MCF 10A (cell line): Measurements from ENCODE around the gene ANKRD36B. TPM values are rescaled to one million over a fixed set of nuclear protein-coding genes. Genes with fewer than 3 reads are reported as not detected.
"Not testable (repeated sequence)": the region's sequence is repeated elsewhere in the genome, so short reads cannot be mapped to it uniquely, and the experiment has no call there.

Experiments
- BruUV-seq: library from RNA; stranded (reverse); fragments of 400-500 nt; replicated peaks from 2 replicates; lab custom pipeline; 2021; lab: Mats Ljungman, UMichigan
- CTCF ChIA-PET: fragments of 300-600 bp; sonication (Branson Sonifier 250); formaldehyde crosslinking; extraction: SDS; loops from one replicate; lab custom pipeline; 2021; ENCODE audit warnings: antibody characterized with exemption, inconsistent platforms; lab: Yijun Ruan, JAX
- POLR2A ChIA-PET: fragments of 300-600, 350-650 bp; sonication (Branson Sonifier 250); formaldehyde crosslinking; extraction: SDS; loops from one replicate; lab custom pipeline; 2020; ENCODE audit warnings: antibody characterized with exemption, inconsistent platforms; lab: Yijun Ruan, JAX
- DNase-seq: peaks from one replicate; pipeline ENCODE4 v3.0.0-alpha.2; 2018; ENCODE audit not compliant: unreplicated experiment
- H3K27ac Mint-ChIP-seq: one replicate; pipeline ENCODE4 v1.8.0; 2022; ENCODE audit warnings: mild to moderate bottlenecking, low read depth, mixed read lengths; ENCODE audit not compliant: unreplicated experiment
- H3K27me3 Mint-ChIP-seq: one replicate; pipeline ENCODE4 v1.8.0; 2022; ENCODE audit warnings: mixed read lengths; ENCODE audit not compliant: insufficient read depth, unreplicated experiment
- H3K36me3 Mint-ChIP-seq: one replicate; pipeline ENCODE4 v1.8.0; 2022; ENCODE audit warnings: mild to moderate bottlenecking, moderate library complexity, mixed read lengths; ENCODE audit not compliant: insufficient read depth, unreplicated experiment
- H3K4me1 Mint-ChIP-seq: one replicate; pipeline ENCODE4 v1.8.0; 2022; ENCODE audit warnings: mixed read lengths; ENCODE audit not compliant: insufficient read depth, unreplicated experiment
- H3K4me3 Mint-ChIP-seq: one replicate; pipeline ENCODE4 v1.8.0; 2022; ENCODE audit warnings: mild to moderate bottlenecking, moderate library complexity, mixed read lengths; ENCODE audit not compliant: unreplicated experiment
- H3K9me3 Mint-ChIP-seq: one replicate; pipeline ENCODE4 v1.8.0; 2022; ENCODE audit warnings: mixed read lengths; ENCODE audit not compliant: unreplicated experiment
- CTCF ChIP-seq: fragments of 200-600 bp; IDR thresholded peaks from one replicate; pipeline ENCODE4 v1.8.0; 2022; ENCODE audit warnings: antibody characterized with exemption, mild to moderate bottlenecking; ENCODE audit not compliant: unreplicated experiment
- intact Hi-C: fragments of 100-400 bp; cut with micrococcal nuclease; formaldehyde crosslinking; loops from 2 replicates; pipeline ENCODE4 v1.14.1; 2022
- total RNA-seq: library from RNA; stranded (reverse); gene quantifications from 2 replicates; pipeline ENCODE4 v1.2.3, GENCODE V29; 2022

ANKRD36B gene
- total RNA-seq, 1 experiment from 2014 or later: 21.5 TPM

GRCh38 chr2:97617911-97618310 is 28.2 kb upstream of the ANKRD36B start:
- DNase-seq: no peak
- H3K27ac Mint-ChIP-seq: no peak overlapping the region
- no peaks in the 10 kb centered on the region for H3K4me1 Mint-ChIP-seq
- intact Hi-C loops: no loop called here
- no peaks in the 10 kb centered on the region for H3K27me3 Mint-ChIP-seq
- H3K4me3 Mint-ChIP-seq: no peak overlapping the region
- ChIA-PET POLR2A (no interaction called here), CTCF (no interaction called here)
- BruUV-seq: no TSS peak
- no peaks in the 10 kb centered on the region for H3K36me3 Mint-ChIP-seq
- H3K9me3 Mint-ChIP-seq: no peaks in the 10 kb centered on the region
- no peak for TF ChIP-seq CTCF

GRCh38 chr2:97615746-97616145 is 26.1 kb upstream of the ANKRD36B start:
- H3K27ac Mint-ChIP-seq, CTCF ChIA-PET, H3K4me3 Mint-ChIP-seq, POLR2A ChIA-PET, H3K9me3 Mint-ChIP-seq, DNase-seq, BruUV-seq, H3K4me1 Mint-ChIP-seq, H3K27me3 Mint-ChIP-seq, intact Hi-C loops, H3K36me3 Mint-ChIP-seq: not testable (repeated sequence)

- H3K27ac Mint-ChIP-seq, CTCF ChIA-PET, H3K36me3 Mint-ChIP-seq, POLR2A ChIA-PET, H3K9me3 Mint-ChIP-seq, BruUV-seq, H3K27me3 Mint-ChIP-seq, H3K4me3 Mint-ChIP-seq, DNase-seq, H3K4me1 Mint-ChIP-seq, intact Hi-C loops: not testable (repeated sequence)
Measured at GRCh38 chr2:97611895-97612294, 22.2 kb upstream of the ANKRD36B start.

- intact Hi-C loops, CTCF ChIA-PET, DNase-seq, POLR2A ChIA-PET, H3K27me3 Mint-ChIP-seq, H3K4me1 Mint-ChIP-seq, H3K9me3 Mint-ChIP-seq, H3K36me3 Mint-ChIP-seq, H3K4me3 Mint-ChIP-seq, BruUV-seq, H3K27ac Mint-ChIP-seq: not testable (repeated sequence)
Measured at GRCh38 chr2:97608745-97609144, 19.1 kb upstream of the ANKRD36B start.

- H3K27ac Mint-ChIP-seq, H3K4me3 Mint-ChIP-seq, intact Hi-C loops, H3K36me3 Mint-ChIP-seq, CTCF ChIA-PET, BruUV-seq, H3K9me3 Mint-ChIP-seq, DNase-seq, H3K4me1 Mint-ChIP-seq, POLR2A ChIA-PET, H3K27me3 Mint-ChIP-seq: not testable (repeated sequence)
Measured at GRCh38 chr2:97605524-97606339, 16.1 kb upstream of the ANKRD36B start.

GRCh38 chr2:97605109-97605508 is 15.4 kb upstream of the ANKRD36B start:
- H3K4me1 Mint-ChIP-seq, H3K4me3 Mint-ChIP-seq, H3K36me3 Mint-ChIP-seq, H3K9me3 Mint-ChIP-seq, DNase-seq, intact Hi-C loops, CTCF ChIA-PET, POLR2A ChIA-PET, H3K27ac Mint-ChIP-seq, BruUV-seq: not testable (repeated sequence)
- peaks cover 10% of the 10 kb centered on the region for H3K27me3 Mint-ChIP-seq

GRCh38 chr2:97601537-97601936 is 11.9 kb upstream of the ANKRD36B start:
- H3K36me3 Mint-ChIP-seq, BruUV-seq, POLR2A ChIA-PET, H3K4me3 Mint-ChIP-seq, intact Hi-C loops, CTCF ChIA-PET, H3K27ac Mint-ChIP-seq, H3K9me3 Mint-ChIP-seq, DNase-seq, H3K4me1 Mint-ChIP-seq: not testable (repeated sequence)
- H3K27me3 Mint-ChIP-seq: peaks cover 27% of the 10 kb centered on the region

GRCh38 chr2:97596180-97596579 is 6.5 kb upstream of the ANKRD36B start:
- DNase-seq, H3K4me1 Mint-ChIP-seq, BruUV-seq, H3K27ac Mint-ChIP-seq, POLR2A ChIA-PET, H3K4me3 Mint-ChIP-seq, CTCF ChIA-PET, intact Hi-C loops, H3K36me3 Mint-ChIP-seq, H3K9me3 Mint-ChIP-seq: not testable (repeated sequence)
- peaks cover 27% of the 10 kb centered on the region for H3K27me3 Mint-ChIP-seq
